Astrocyte (in vitro differentiated cells and primary cell): ENCODE results near the gene GIGYF2. TPM values are rescaled to one million over a fixed set of nuclear protein-coding genes. Genes with fewer than 3 reads are reported as not detected.

Experiments
- DNase-seq: peaks from one replicate; pipeline ENCODE4 v3.0.0-alpha.2; 2010; ENCODE audit warnings: low read depth
- FAIRE-seq: peaks from 2 replicates; lab custom pipeline; 2011; peaks lifted over from hg19 to GRCh38; lab: Jason Lieb, UNC
- H2AFZ ChIP-seq: 2 replicates; pipeline ENCODE4 v1.6.0; 2012; ENCODE audit warnings: low read depth, low read length, inconsistent platforms
- H3K27ac ChIP-seq: 2 replicates; pipeline ENCODE4 v1.5.1; 2011; ENCODE audit warnings: low read depth, low read length, inconsistent platforms
- H3K27me3 ChIP-seq: 2 replicates; pipeline ENCODE4 v1.6.0; 2011; ENCODE audit warnings: low read length, inconsistent platforms; ENCODE audit not compliant: insufficient read depth
- H3K36me3 ChIP-seq: 2 replicates; pipeline ENCODE4 v1.5.1; 2011; ENCODE audit warnings: low read length, inconsistent platforms; ENCODE audit not compliant: insufficient read depth
- H3K4me1 ChIP-seq: 2 replicates; pipeline ENCODE4 v1.5.1; 2011; ENCODE audit warnings: low read length, inconsistent platforms; ENCODE audit not compliant: insufficient read depth
- H3K4me2 ChIP-seq: 2 replicates; pipeline ENCODE4 v1.6.0; 2012; ENCODE audit warnings: low read length, inconsistent platforms
- H3K4me3 ChIP-seq: 2 replicates; pipeline ENCODE4 v1.5.1; 2011; ENCODE audit warnings: low read depth, mild to moderate bottlenecking, low read length, inconsistent platforms; ENCODE audit not compliant: insufficient read depth
- H3K79me2 ChIP-seq: 2 replicates; pipeline ENCODE4 v1.6.0; 2012; ENCODE audit warnings: mild to moderate bottlenecking, low read length, inconsistent platforms; ENCODE audit not compliant: insufficient read depth
- H3K9ac ChIP-seq: 2 replicates; pipeline ENCODE4 v1.6.0; 2012; ENCODE audit warnings: mild to moderate bottlenecking, low read length, inconsistent platforms
- H3K9me3 ChIP-seq: 2 replicates; pipeline ENCODE4 v1.5.1; 2012; ENCODE audit warnings: low read depth, mild to moderate bottlenecking, low read length, inconsistent platforms; ENCODE audit not compliant: insufficient read depth
- H4K20me1 ChIP-seq: 2 replicates; pipeline ENCODE4 v1.6.0; 2012; ENCODE audit warnings: low read length, inconsistent platforms; ENCODE audit not compliant: insufficient read depth
- H3K27ac Mint-ChIP-seq: one replicate; pipeline ENCODE4 v1.8.0; 2021; ENCODE audit warnings: mild to moderate bottlenecking, mixed read lengths; ENCODE audit not compliant: unreplicated experiment
- H3K27me3 Mint-ChIP-seq: one replicate; pipeline ENCODE4 v1.8.0; 2021; ENCODE audit warnings: low read depth, mixed read lengths; ENCODE audit not compliant: unreplicated experiment
- H3K36me3 Mint-ChIP-seq: one replicate; pipeline ENCODE4 v1.8.0; 2021; ENCODE audit warnings: low read depth, mixed read lengths; ENCODE audit not compliant: unreplicated experiment
- H3K4me1 Mint-ChIP-seq: one replicate; pipeline ENCODE4 v1.8.0; 2021; ENCODE audit warnings: low read depth, mixed read lengths; ENCODE audit not compliant: unreplicated experiment
- H3K4me3 Mint-ChIP-seq: one replicate; pipeline ENCODE4 v1.8.0; 2021; ENCODE audit warnings: mild to moderate bottlenecking, moderate library complexity, mixed read lengths; ENCODE audit not compliant: unreplicated experiment
- H3K9me3 Mint-ChIP-seq: one replicate; pipeline ENCODE4 v1.8.0; 2021; ENCODE audit warnings: mild to moderate bottlenecking, mixed read lengths; ENCODE audit not compliant: unreplicated experiment
- CTCF ChIP-seq: IDR thresholded peaks from 2 replicates; pipeline ENCODE4 v1.5.1; 2011; ENCODE audit warnings: low read depth, mild to moderate bottlenecking, inconsistent platforms, low read length, moderate library complexity; ENCODE audit not compliant: insufficient read depth
- EZH2 ChIP-seq: IDR thresholded peaks from 2 replicates; pipeline ENCODE4 v1.6.1; 2012; ENCODE audit warnings: mild to moderate bottlenecking, low read length, inconsistent platforms; ENCODE audit not compliant: insufficient read depth
- total RNA-seq: library from RNA; stranded (reverse); gene quantifications from 2 replicates; pipeline ENCODE4 v1.2.1, GENCODE V29; 2021

Gene GIGYF2
- total RNA-seq, 1 donor from 2014 or later = 47.1 TPM

DNA sequence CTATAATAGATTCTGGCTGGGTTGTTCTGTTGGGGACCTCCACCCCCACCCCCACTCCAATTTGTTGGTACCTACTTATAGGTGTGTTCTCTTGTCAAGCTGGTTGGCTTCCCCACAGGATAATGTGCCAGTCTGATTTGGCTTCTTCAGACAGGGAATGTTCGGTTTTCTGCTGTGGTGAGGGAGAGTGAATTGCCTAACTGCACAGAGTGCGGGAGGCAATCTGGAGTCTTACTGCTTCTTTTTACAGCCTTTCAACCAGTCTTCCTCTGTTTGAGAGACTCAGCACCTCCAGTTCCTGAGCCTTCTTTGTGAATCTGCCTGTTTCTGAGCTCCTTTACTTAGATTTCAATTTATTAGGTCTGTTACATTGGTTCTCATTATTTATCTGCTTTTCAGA, 145.6 kb downstream of the GIGYF2 start:
- no peak overlapping the region for H3K27ac Mint-ChIP-seq

DNA sequence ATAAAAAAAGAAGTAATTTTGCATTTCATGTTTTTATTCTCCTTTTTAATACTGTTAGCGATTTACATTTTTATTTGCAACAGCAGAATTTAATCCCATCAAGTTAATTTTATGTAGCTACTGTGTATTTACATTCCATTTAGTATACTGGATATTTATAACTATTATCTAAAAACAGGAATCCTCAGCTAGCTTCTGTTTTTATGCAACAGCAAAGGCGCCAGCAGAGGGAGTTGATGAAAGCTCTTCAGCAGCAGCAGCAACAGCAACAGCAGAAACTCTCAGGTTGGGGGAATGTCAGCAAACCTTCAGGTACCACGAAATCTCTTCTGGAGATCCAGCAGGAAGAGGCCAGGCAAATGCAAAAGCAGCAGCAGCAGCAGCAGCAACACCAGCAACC, 146.7 kb downstream of the GIGYF2 start:
- no peak for DNase-seq
- FAIRE-seq = no peak
- no peak overlapping the region for H3K4me2 ChIP-seq
- H3K4me1 ChIP-seq = peaks cover under 1% of the 10 kb centered on the region
- no peak overlapping the region for H3K4me3 ChIP-seq
- H3K9ac ChIP-seq = no peak overlapping the region
- H4K20me1 ChIP-seq = peaks cover 23% of the 10 kb centered on the region
- H3K27me3 ChIP-seq = no peaks in the 10 kb centered on the region
- no peaks in the 10 kb centered on the region for H3K79me2 ChIP-seq
- H2AFZ ChIP-seq = no peak overlapping the region
- Mint-ChIP-seq H3K36me3 (peaks cover 13% of the 10 kb centered on the region), H3K27me3 (no peaks in the 10 kb centered on the region), H3K9me3 (no peaks in the 10 kb centered on the region), H3K4me1 (peaks cover 8% of the 10 kb centered on the region), H3K27ac (no peak overlapping the region), H3K4me3 (no peak overlapping the region)
- H3K27ac ChIP-seq = no peak overlapping the region
- no peak for TF ChIP-seq CTCF
- H3K9me3 ChIP-seq = no peaks in the 10 kb centered on the region
- H3K36me3 ChIP-seq = peaks cover 34% of the 10 kb centered on the region

More for the DNA sequence above, 145.6 kb downstream of the GIGYF2 start:
- H2AFZ ChIP-seq = no peak overlapping the region
- H3K36me3 Mint-ChIP-seq = peaks cover 6% of the 10 kb centered on the region
- H3K4me3 Mint-ChIP-seq = no peak overlapping the region
- H3K4me3 ChIP-seq = no peak overlapping the region
- H3K79me2 ChIP-seq = no peaks in the 10 kb centered on the region
- TF ChIP-seq EZH2 (no peak), CTCF (no peak)
- peaks cover 20% of the 10 kb centered on the region for H3K4me1 Mint-ChIP-seq
- H4K20me1 ChIP-seq = peaks cover 29% of the 10 kb centered on the region
- no peaks in the 10 kb centered on the region for H3K9me3 Mint-ChIP-seq
- no peak for DNase-seq
- no peak overlapping the region for H3K4me2 ChIP-seq
- H3K9me3 ChIP-seq = no peaks in the 10 kb centered on the region
- no peak for FAIRE-seq
- no peak overlapping the region for H3K27ac ChIP-seq
- no peaks in the 10 kb centered on the region for H3K27me3 Mint-ChIP-seq
- peaks cover 7% of the 10 kb centered on the region for H3K4me1 ChIP-seq
- peaks cover 29% of the 10 kb centered on the region for H3K36me3 ChIP-seq
- no peaks in the 10 kb centered on the region for H3K27me3 ChIP-seq
- H3K9ac ChIP-seq = no peak overlapping the region

GRCh38 chr2:232846055-232846454, 148.9 kb downstream of the GIGYF2 start:
- Histone ChIP-seq H3K4me3 (no peak overlapping the region), H3K36me3 (peaks cover 47% of the 10 kb centered on the region), H2AFZ (no peak overlapping the region), H3K27ac (no peak overlapping the region), H3K79me2 (no peaks in the 10 kb centered on the region), H3K4me2 (no peak overlapping the region), H3K4me1 (no peaks in the 10 kb centered on the region), H4K20me1 (peaks cover 13% of the 10 kb centered on the region), H3K9me3 (no peaks in the 10 kb centered on the region), H3K27me3 (no peaks in the 10 kb centered on the region), H3K9ac (no peak overlapping the region)
- Mint-ChIP-seq H3K27ac (no peak overlapping the region), H3K4me3 (no peak overlapping the region), H3K9me3 (no peaks in the 10 kb centered on the region), H3K27me3 (no peaks in the 10 kb centered on the region), H3K36me3 (peaks cover 13% of the 10 kb centered on the region), H3K4me1 (no peaks in the 10 kb centered on the region)
- FAIRE-seq (no peak), DNase-seq (no peak)
- TF ChIP-seq EZH2 (no peak), CTCF (no peak)
